Stimulated activated CD4-positive, alpha-beta T cell treated with anti-CD3 and anti-CD28 coated beads, TNF-alpha, amount 100 ng/mL, for 1 hour (primary cell): ENCODE measurements around the gene FMO5.
"Not testable (repeated sequence)": the region's sequence is repeated elsewhere in the genome, so short reads cannot be mapped to it uniquely, and the experiment has no call there.

ENCODE experiments used
- DNase-seq, 3 donors: peaks; one replicate each; pipeline ENCODE4 v3.0.0-alpha.2; 2020; ENCODE audit warnings: low read depth in 3 of 3, low spot score in 1 of 3

FMO5 gene

GRCh38 chr1:147225193-147225730 is at the start of gene FMO5:
FMO5 (minus strand) TSS chr1:147225339; CDS start chr1:147225029, 310 bp downstream.
- peak; percentile 5 to 13 (median 10) for DNase-seq

GRCh38 chr1:147273409-147274336 is 48.5 kb upstream of the FMO5 start:
- DNase-seq = no peak

GRCh38 chr1:147272042-147272441 is 46.9 kb upstream of the FMO5 start:
- DNase-seq = no peak

- no peak for DNase-seq
These were observed 45.6 kb upstream of the FMO5 start for GRCh38 chr1:147270721-147271120.

- no peak for DNase-seq
These were observed 42.6 kb upstream of the FMO5 start for GRCh38 chr1:147267711-147268110.

- no peak for DNase-seq
These were observed 41.2 kb upstream of the FMO5 start for GRCh38 chr1:147266381-147266780.

GRCh38 chr1:147264158-147264768 is 39.1 kb upstream of the FMO5 start:
- DNase-seq = no peak

- DNase-seq = no peak
These were observed 35.8 kb upstream of the FMO5 start for GRCh38 chr1:147260956-147261355.

GRCh38 chr1:147252540-147252939 is 27.4 kb upstream of the FMO5 start:
- DNase-seq = no peak

GRCh38 chr1:147247656-147248238 is 22.6 kb upstream of the FMO5 start:
- no peak for DNase-seq

GRCh38 chr1:147246910-147247655 is 21.9 kb upstream of the FMO5 start:
- DNase-seq = no peak

- DNase-seq = no peak
These were observed 21.0 kb upstream of the FMO5 start for GRCh38 chr1:147246044-147246690.

- DNase-seq = no peak
These were observed 20.5 kb upstream of the FMO5 start for GRCh38 chr1:147245586-147246021.

- no peak for DNase-seq
These were observed 20.0 kb upstream of the FMO5 start for GRCh38 chr1:147245129-147245528.

- DNase-seq = no peak
These were observed 18.7 kb upstream of the FMO5 start for GRCh38 chr1:147243841-147244240.

GRCh38 chr1:147243228-147243685 is 18.1 kb upstream of the FMO5 start:
- DNase-seq = no peak

- peak; percentile 83 to 93 (median 86) for DNase-seq
These were observed 17.5 kb upstream of the FMO5 start, which contains the start of gene CHD1L for GRCh38 chr1:147242449-147243227. CHD1L (plus strand) TSS chr1:147242684; CDS start chr1:147242704, 20 bp downstream.

GRCh38 chr1:147241934-147242448 is 16.9 kb upstream of the FMO5 start:
- no peak for DNase-seq

- not testable (repeated sequence) for DNase-seq
These were observed 15.1 kb upstream of the FMO5 start for GRCh38 chr1:147240131-147240721.
